Chondrocyte (in vitro differentiated cells): ENCODE data around the gene CDK18. TPM values are rescaled to one million over a fixed set of nuclear protein-coding genes. Genes with fewer than 3 reads are reported as not detected.

Source experiments
- DNase-seq: peaks from one replicate; pipeline ENCODE4 v3.0.0; 2021; ENCODE audit warnings: mixed read lengths, low spot score
- H3K27ac Mint-ChIP-seq: one replicate; pipeline ENCODE4 v1.8.0; 2021; ENCODE audit warnings: mild to moderate bottlenecking, moderate library complexity, mixed read lengths; ENCODE audit not compliant: unreplicated experiment
- H3K27me3 Mint-ChIP-seq: 2 replicates; pipeline ENCODE4 v1.8.0; 2021; ENCODE audit warnings: low read depth, mixed read lengths
- H3K36me3 Mint-ChIP-seq: 2 replicates; pipeline ENCODE4 v1.8.0; 2021; ENCODE audit warnings: low read depth, mixed read lengths
- H3K4me1 Mint-ChIP-seq: 2 replicates; pipeline ENCODE4 v1.8.0; 2021; ENCODE audit warnings: low read depth, mild to moderate bottlenecking, mixed read lengths
- H3K4me3 Mint-ChIP-seq: one replicate; pipeline ENCODE4 v1.8.0; 2021; ENCODE audit warnings: mild to moderate bottlenecking, moderate library complexity, mixed read lengths; ENCODE audit not compliant: unreplicated experiment
- H3K9me3 Mint-ChIP-seq: 2 replicates; pipeline ENCODE4 v1.8.0; 2021; ENCODE audit warnings: low read depth, mixed read lengths
- CTCF ChIP-seq: fragments of 200-600 bp; sonication (generic); IDR thresholded peaks from 2 replicates; pipeline ENCODE4 v1.5.0; 2021; ENCODE audit warnings: antibody characterized with exemption, mild to moderate bottlenecking, moderate library complexity
- total RNA-seq: library from RNA; stranded (reverse); gene quantifications from 3 replicates; pipeline ENCODE4 v1.2.1, GENCODE V29; 2021

CDK18 gene
- total RNA-seq, 1 donor from 2014 or later = 17.3 TPM

- no peaks in the 10 kb centered on the region for H3K36me3 Mint-ChIP-seq
- H3K9me3 Mint-ChIP-seq = no peaks in the 10 kb centered on the region
- peaks cover 47% of the 10 kb centered on the region for H3K4me1 Mint-ChIP-seq
- no peak overlapping the region for H3K4me3 Mint-ChIP-seq
- H3K27me3 Mint-ChIP-seq = peaks cover 14% of the 10 kb centered on the region
- H3K27ac Mint-ChIP-seq = no peak overlapping the region
- TF ChIP-seq CTCF = no peak
- no peak for DNase-seq
Observed at GRCh38 chr1:205517288-205517687, 12.8 kb downstream of the CDK18 start.

- no peaks in the 10 kb centered on the region for H3K36me3 Mint-ChIP-seq
Observed at GRCh38 chr1:205517763-205518162, 13.3 kb downstream of the CDK18 start.

GRCh38 chr1:205518661-205519540, 14.4 kb downstream of the CDK18 start:
- no peaks in the 10 kb centered on the region for H3K36me3 Mint-ChIP-seq
- H3K9me3 Mint-ChIP-seq = no peaks in the 10 kb centered on the region
- peaks cover 33% of the 10 kb centered on the region for H3K4me1 Mint-ChIP-seq
- peaks cover 14% of the 10 kb centered on the region for H3K27me3 Mint-ChIP-seq
- no peak overlapping the region for H3K4me3 Mint-ChIP-seq
- no peak overlapping the region for H3K27ac Mint-ChIP-seq
- no peak for DNase-seq
- no peak for TF ChIP-seq CTCF

More at GRCh38 chr1:205517763-205518162, 13.3 kb downstream of the CDK18 start:
- Mint-ChIP-seq H3K4me1 (peaks cover 43% of the 10 kb centered on the region), H3K9me3 (no peaks in the 10 kb centered on the region), H3K27me3 (peaks cover 14% of the 10 kb centered on the region), H3K4me3 (no peak overlapping the region), H3K27ac (no peak overlapping the region)
- DNase-seq = no peak
- no peak for TF ChIP-seq CTCF

- no peak overlapping the region for H3K4me3 Mint-ChIP-seq
Observed at GRCh38 chr1:205519541-205520131, 15.2 kb downstream of the CDK18 start.

More at GRCh38 chr1:205519541-205520131, 15.2 kb downstream of the CDK18 start:
- H3K36me3 Mint-ChIP-seq = peaks cover 1% of the 10 kb centered on the region
- H3K27ac Mint-ChIP-seq = no peak overlapping the region
- peaks cover 27% of the 10 kb centered on the region for H3K4me1 Mint-ChIP-seq
- H3K27me3 Mint-ChIP-seq = peaks cover 15% of the 10 kb centered on the region
- H3K9me3 Mint-ChIP-seq = no peaks in the 10 kb centered on the region
- DNase-seq = no peak
- TF ChIP-seq CTCF = no peak
